Smooth muscle cell (in vitro differentiated cells): ENCODE results near the gene SPAM1. TPM values are rescaled to one million over a fixed set of nuclear protein-coding genes. Genes with fewer than 3 reads are reported as not detected.
"Not testable (repeated sequence)": the region's sequence is repeated elsewhere in the genome, so short reads cannot be mapped to it uniquely, and the experiment has no call there.

Experiments used
- DNase-seq: peaks from one replicate; lab custom pipeline; 2025; ENCODE audit not compliant: unreplicated experiment; lab: John Stamatoyannopoulos, UW
- H2AFZ ChIP-seq: fragments of 200-600 bp; sonication (generic); 2 replicates; pipeline ENCODE4 v1.6.0; 2016; ENCODE audit warnings: antibody characterized with exemption, low read depth, mild to moderate bottlenecking
- H3F3A ChIP-seq: fragments of 200-600 bp; sonication (generic); 2 replicates; pipeline ENCODE4 v1.6.0; 2017; ENCODE audit warnings: antibody characterized with exemption, low read depth
- H3K27ac ChIP-seq: fragments of 200-600 bp; sonication (generic); 2 replicates; pipeline ENCODE4 v1.5.1; 2016; ENCODE audit warnings: low read depth, mild to moderate bottlenecking
- H3K27me3 ChIP-seq: fragments of 200-600 bp; sonication (generic); 2 replicates; pipeline ENCODE4 v1.6.1; 2016; ENCODE audit warnings: low read depth, mild to moderate bottlenecking
- H3K36me3 ChIP-seq: fragments of 200-600 bp; sonication (generic); 2 replicates; pipeline ENCODE4 v1.5.1; 2016; ENCODE audit warnings: low read depth
- H3K4me1 ChIP-seq: fragments of 200-600 bp; sonication (generic); 2 replicates; pipeline ENCODE4 v1.5.1; 2016; ENCODE audit warnings: low read depth
- H3K4me2 ChIP-seq: fragments of 200-600 bp; sonication (generic); 2 replicates; pipeline ENCODE4 v1.6.0; 2016; ENCODE audit warnings: mild to moderate bottlenecking
- H3K4me3 ChIP-seq: fragments of 200-600 bp; sonication (generic); 2 replicates; pipeline ENCODE4 v1.5.1; 2016; ENCODE audit warnings: mild to moderate bottlenecking
- H3K79me2 ChIP-seq: fragments of 200-600 bp; sonication (generic); 2 replicates; pipeline ENCODE4 v1.6.0; 2016; ENCODE audit warnings: low read depth, mild to moderate bottlenecking
- H3K9ac ChIP-seq: fragments of 200-600 bp; sonication (generic); 2 replicates; pipeline ENCODE4 v1.6.0; 2016; ENCODE audit warnings: low read depth
- H3K9me3 ChIP-seq: fragments of 200-600 bp; sonication (generic); replicated peaks from 2 replicates; pipeline ENCODE4 v1.5.1; 2016; ENCODE audit warnings: low read depth
- H4K20me1 ChIP-seq: fragments of 200-600 bp; sonication (generic); 2 replicates; pipeline ENCODE4 v1.6.0; 2016; ENCODE audit warnings: low read depth
- CTCF ChIP-seq: fragments of 200-600 bp; sonication (generic); IDR thresholded peaks from 2 replicates; pipeline ENCODE4 v1.5.1; 2017; ENCODE audit warnings: borderline replicate concordance, mild to moderate bottlenecking, antibody characterized with exemption; ENCODE audit not compliant: insufficient read depth, poor library complexity, severe bottlenecking
- WGBS: methylation state at CpG from one replicate; pipeline ENCODE4 v1.1.7; 2016; ENCODE audit warnings: low lambda C conversion rate; 5-methylcytosine and 5-hydroxymethylcytosine counted together
- polyA plus RNA-seq: library from polyadenylated mRNA; unstranded; fragments of >200 nt; fragmentation: Nextera tagmentation; extraction: Ambion mirVana; gene quantifications from 2 replicates; pipeline ENCODE4 v1.2.1, GENCODE V29; 2016
- total RNA-seq: library from RNA; depleted of rRNA; stranded (reverse); fragments of >200 nt; gene quantifications from 2 replicates; pipeline ENCODE4 v1.2.3, GENCODE V29; 2014

SPAM1 gene
- total and polyA plus RNA-seq, 2 experiments from 2014 or later: not detected

GRCh38 chr7:123998921-123999320, 73.9 kb downstream of the SPAM1 start:
- H3K9ac ChIP-seq: no peak overlapping the region
- H3K36me3 ChIP-seq: no peaks in the 10 kb centered on the region
- 87% methylated on average over 5 of the region's 5 CpGs for WGBS
- H3K4me1 ChIP-seq: peaks cover 12% of the 10 kb centered on the region
- H3K4me3 ChIP-seq: no peak overlapping the region
- H3K9me3 ChIP-seq: no peaks in the 10 kb centered on the region
- H4K20me1 ChIP-seq: no peaks in the 10 kb centered on the region
- no peak for DNase-seq
- no peaks in the 10 kb centered on the region for H3F3A ChIP-seq
- no peak overlapping the region for H3K4me2 ChIP-seq
- no peaks in the 10 kb centered on the region for H3K79me2 ChIP-seq
- no peak overlapping the region for H3K27ac ChIP-seq
- no peak overlapping the region for H2AFZ ChIP-seq
- no peaks in the 10 kb centered on the region for H3K27me3 ChIP-seq
- TF ChIP-seq CTCF: no peak

GRCh38 chr7:123999703-124000102, 74.7 kb downstream of the SPAM1 start:
- no peak for TF ChIP-seq CTCF
- Histone ChIP-seq H3K4me1 (peaks cover 9% of the 10 kb centered on the region), H3F3A (no peaks in the 10 kb centered on the region), H3K79me2 (no peaks in the 10 kb centered on the region), H2AFZ (no peak overlapping the region), H3K27ac (no peak overlapping the region), H3K9ac (no peak overlapping the region), H4K20me1 (no peaks in the 10 kb centered on the region), H3K9me3 (no peaks in the 10 kb centered on the region), H3K4me2 (no peak overlapping the region), H3K36me3 (no peaks in the 10 kb centered on the region), H3K4me3 (no peak overlapping the region), H3K27me3 (no peaks in the 10 kb centered on the region)
- DNase-seq: no peak
- 88% methylated on average over 3 of the region's 3 CpGs for WGBS

- not testable (repeated sequence) for H3K4me2 ChIP-seq, H3K79me2 ChIP-seq, H4K20me1 ChIP-seq, H3K9me3 ChIP-seq, H3K27me3 ChIP-seq, H3F3A ChIP-seq, H3K36me3 ChIP-seq, H3K27ac ChIP-seq, H3K4me1 ChIP-seq, H3K4me3 ChIP-seq, DNase-seq, H3K9ac ChIP-seq, H2AFZ ChIP-seq
- 76% methylated on average over 6 of the region's 6 CpGs for WGBS
These were observed 83.3 kb downstream of the SPAM1 start for GRCh38 chr7:124008296-124008695.

- no peak for TF ChIP-seq CTCF
These were observed 84.3 kb downstream of the SPAM1 start for GRCh38 chr7:124009321-124009720.

More at GRCh38 chr7:124009321-124009720, 84.3 kb downstream of the SPAM1 start:
- H3K9ac ChIP-seq: no peak overlapping the region
- no peaks in the 10 kb centered on the region for H3K4me1 ChIP-seq
- H3K36me3 ChIP-seq: no peaks in the 10 kb centered on the region
- H3K79me2 ChIP-seq: no peaks in the 10 kb centered on the region
- no peak overlapping the region for H2AFZ ChIP-seq
- no peak overlapping the region for H3K4me3 ChIP-seq
- H3K27me3 ChIP-seq: no peaks in the 10 kb centered on the region
- no peaks in the 10 kb centered on the region for H4K20me1 ChIP-seq
- no peaks in the 10 kb centered on the region for H3F3A ChIP-seq
- WGBS: 86% methylated on average over 2 of the region's 2 CpGs
- DNase-seq: no peak
- no peak overlapping the region for H3K4me2 ChIP-seq
- no peak overlapping the region for H3K27ac ChIP-seq
- H3K9me3 ChIP-seq: no peaks in the 10 kb centered on the region

Other genes with a start within 250 kb of the SPAM1 start
- gene WASL, start 176.2 kb upstream of the SPAM1 start, total RNA-seq: 32.0 and 35.3 TPM in 2 replicates
- gene WASL, start 176.2 kb upstream of the SPAM1 start, polyA plus RNA-seq: 22.7 and 25.7 TPM in 2 replicates
- gene HYAL4, start 80.1 kb upstream of the SPAM1 start, total RNA-seq: not detected in 2 replicates
- gene HYAL4, start 80.1 kb upstream of the SPAM1 start, polyA plus RNA-seq: not detected in 2 replicates
- not detected in 2 replicates for gene TMEM229A, start 107.8 kb downstream of the SPAM1 start, total RNA-seq
- gene TMEM229A, start 107.8 kb downstream of the SPAM1 start, polyA plus RNA-seq: not detected in 2 replicates